Amygdala (tissue), 56 donors: ENCODE measurements around the gene FBXO44.

Experiments
- DNase-seq, 56 donors: peaks; one replicate each; lab custom pipeline; 2025; lab: John Stamatoyannopoulos, UW

The FBXO44 gene

GRCh38 chr1:11682799-11683198, 28.1 kb downstream of the FBXO44 start:
- DNase-seq, result no peak

GRCh38 chr1:11684070-11684469, 29.4 kb downstream of the FBXO44 start:
- DNase-seq, result no peak

- DNase-seq, result no peak
Measured at GRCh38 chr1:11685210-11685752, 30.6 kb downstream of the FBXO44 start.

GRCh38 chr1:11688506-11688905, 33.8 kb downstream of the FBXO44 start:
- no peak for DNase-seq

- peak in 2 of 56 donors; percentile 11 to 18 for DNase-seq
Measured at GRCh38 chr1:11690397-11691301, 36.0 kb downstream of the FBXO44 start.

- DNase-seq, result peak in 10 of 56 donors; percentile 11 to 48 (median 27)
Measured at GRCh38 chr1:11691302-11691914, 36.7 kb downstream of the FBXO44 start, which contains the start of gene DRAXIN. DRAXIN (plus strand) TSS chr1:11691710; CDS start chr1:11706259, 14,549 bp downstream.

- DNase-seq, result no peak
Measured at GRCh38 chr1:11691928-11692711, 37.4 kb downstream of the FBXO44 start.

- peak in 15 of 56 donors; percentile 17 to 57 (median 34) for DNase-seq
Measured at GRCh38 chr1:11693024-11693590, 38.4 kb downstream of the FBXO44 start.

- no peak for DNase-seq
Measured at GRCh38 chr1:11693917-11694316, 39.2 kb downstream of the FBXO44 start.

GRCh38 chr1:11695861-11696260, 41.2 kb downstream of the FBXO44 start:
- DNase-seq, result no peak

GRCh38 chr1:11697188-11697892, 42.7 kb downstream of the FBXO44 start:
- DNase-seq, result no peak

- no peak for DNase-seq
Measured at GRCh38 chr1:11697893-11698210, 43.2 kb downstream of the FBXO44 start.

- peak in 2 of 56 donors; percentile 22 to 26 for DNase-seq
Measured at GRCh38 chr1:11700601-11701467, 46.2 kb downstream of the FBXO44 start.

DNA sequence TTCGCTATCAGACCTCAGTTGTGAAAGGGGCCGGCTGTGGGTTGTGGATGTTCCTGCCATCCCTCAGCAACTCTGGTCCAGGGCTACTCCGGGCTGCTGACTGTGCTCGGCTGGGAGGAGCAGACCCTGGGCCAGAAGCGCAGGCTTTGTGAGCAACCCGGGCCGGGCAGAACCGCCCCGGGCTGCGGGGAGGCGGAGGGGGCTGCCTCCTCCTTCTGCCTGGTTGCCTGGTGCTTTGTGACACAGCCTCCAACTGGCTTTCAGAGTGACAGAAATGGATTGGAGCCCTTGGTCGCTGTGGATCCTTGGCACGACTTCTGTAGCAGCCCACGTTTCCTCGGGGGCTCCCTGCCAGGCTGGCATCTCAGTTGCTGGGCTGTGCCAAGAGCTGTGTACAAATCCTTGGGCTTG, 46.9 kb downstream of the FBXO44 start:
- DNase-seq, result peak in 53 of 56 donors; percentile 25 to 91 (median 77)

- peak in 1 of 56 donors; percentile 31 for DNase-seq
Measured at GRCh38 chr1:11701981-11702803, 47.5 kb downstream of the FBXO44 start.

DNA sequence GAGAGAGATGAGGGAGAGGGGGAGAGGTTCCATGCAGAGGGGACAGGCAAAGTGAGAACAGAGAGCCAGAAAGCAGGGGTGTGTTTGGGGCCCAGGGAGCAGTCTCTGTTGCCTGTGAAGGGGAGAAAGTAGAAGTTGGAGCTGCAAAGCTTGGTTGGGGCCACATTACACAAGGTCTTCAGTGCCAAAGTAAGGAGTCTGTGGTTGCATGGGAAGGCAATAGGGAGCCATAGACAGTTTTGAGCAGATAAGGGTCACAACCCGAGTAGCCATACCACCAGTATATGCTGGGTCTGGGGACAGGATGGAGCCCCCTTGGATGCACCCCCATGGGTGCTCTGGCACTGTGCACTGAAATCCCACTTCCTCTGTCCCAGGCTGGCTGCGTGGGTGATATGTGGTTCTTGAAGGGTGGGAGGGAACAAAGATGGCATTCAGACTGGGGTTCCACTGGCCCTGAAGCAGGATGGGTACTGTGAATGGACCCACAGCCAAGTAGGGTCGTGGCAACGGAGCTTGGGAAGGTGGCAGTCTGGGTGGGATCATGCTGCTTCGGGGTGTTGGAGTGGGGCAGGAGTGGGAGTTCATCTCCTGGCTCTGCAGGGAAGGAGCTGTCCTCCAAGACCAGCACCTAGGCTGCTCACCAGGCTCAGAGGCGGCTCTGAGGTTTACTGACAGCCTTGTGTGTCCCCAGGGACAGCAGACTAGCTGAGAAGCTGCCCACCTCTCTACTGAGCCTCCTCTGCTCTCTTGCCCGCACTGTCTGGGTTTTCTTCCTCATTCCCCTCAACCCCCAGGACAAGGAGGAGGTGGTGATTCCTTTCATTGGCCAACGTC, 48.9 kb downstream of the FBXO44 start:
- no peak for DNase-seq

GRCh38 chr1:11704194-11704529, 49.5 kb downstream of the FBXO44 start:
- DNase-seq, result peak in 10 of 56 donors; percentile 3 to 34 (median 16)
